ENCODE results near the gene CLK2. TPM values are rescaled to one million over a fixed set of nuclear protein-coding genes. Genes with fewer than 3 reads are reported as not detected.

CLK2 gene
- total and polyA plus RNA-seq, 2 experiments from 2014 or later = 27.2 to 54.6 TPM

DNA sequence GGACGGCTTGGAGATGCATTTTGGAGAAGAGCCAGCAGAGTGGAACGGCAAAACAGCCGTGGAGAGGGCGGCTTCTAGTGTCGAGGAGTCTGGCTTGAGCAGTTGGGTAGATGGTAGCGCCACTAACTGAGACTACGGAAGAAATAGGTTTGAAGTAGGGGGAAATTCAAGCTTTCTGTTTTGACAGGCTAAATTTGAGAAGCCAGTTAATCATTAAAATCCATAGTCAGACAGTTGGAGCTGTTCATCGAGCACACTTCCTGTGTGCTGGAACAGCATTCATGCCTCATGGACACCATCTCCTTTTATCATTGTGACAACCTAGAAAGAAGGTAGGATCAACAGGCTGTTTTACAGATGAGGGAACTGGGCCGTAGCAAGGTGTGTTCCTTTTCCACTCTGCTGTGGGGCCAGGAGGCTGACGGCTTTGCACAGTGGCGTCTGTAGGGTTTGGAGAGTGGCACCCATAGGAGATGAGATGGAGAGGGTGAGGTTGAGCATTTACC is 31.3 kb upstream of the CLK2 start:
- H3K4me2 ChIP-seq = no peak overlapping the region
- peaks cover 6% of the 10 kb centered on the region for H3K4me1 ChIP-seq (ENCODE audit: insufficient read depth)
- peaks cover 8% of the 10 kb centered on the region for H3K79me2 ChIP-seq (replicated peaks; ENCODE audit: insufficient read depth)
- no peaks in the 10 kb centered on the region for H3K27me3 ChIP-seq (ENCODE audit: insufficient read depth)
- H3K36me3 ChIP-seq (ENCODE audit: insufficient read depth) = no peaks in the 10 kb centered on the region
- Mint-ChIP-seq H3K9me3 (no peaks in the 10 kb centered on the region), H3K4me1 (peaks cover 12% of the 10 kb centered on the region), H3K4me3 (no peak overlapping the region), H3K27ac (no peak overlapping the region), H3K27me3 (ENCODE audit: insufficient read depth, low read depth, poor library complexity) (peaks cover 10% of the 10 kb centered on the region), H3K36me3 (ENCODE audit: low read depth) (peaks cover 3% of the 10 kb centered on the region; the same call in 1 of the 3 replicates)
- no peaks in the 10 kb centered on the region for H4K20me1 ChIP-seq (replicated peaks; ENCODE audit: insufficient read depth)
- H3K9me2 ChIP-seq (ENCODE audit: insufficient read depth) = no peaks in the 10 kb centered on the region
- ATAC-seq (no peak), DNase-seq (ENCODE audit: low spot score) (no peak)
- peaks cover 8% of the 10 kb centered on the region; the same call in 1 of the 2 replicates for H3F3A ChIP-seq (replicated peaks; ENCODE audit: low read depth)
- H2AFZ ChIP-seq = no peak overlapping the region
- H3K4me3 ChIP-seq = no peak overlapping the region
- no peak overlapping the region for H3K27ac ChIP-seq (ENCODE audit: low read depth)
- no peak for TF ChIP-seq STAT1 (IDR thresholded peaks at IDR 0.05; ENCODE audit: unreplicated experiment)
- no peak for TF ChIP-seq EZH2phosphoT487 (IDR thresholded peaks at IDR 0.05; ENCODE audit: unreplicated experiment)
- TF ChIP-seq, protein P1, sequence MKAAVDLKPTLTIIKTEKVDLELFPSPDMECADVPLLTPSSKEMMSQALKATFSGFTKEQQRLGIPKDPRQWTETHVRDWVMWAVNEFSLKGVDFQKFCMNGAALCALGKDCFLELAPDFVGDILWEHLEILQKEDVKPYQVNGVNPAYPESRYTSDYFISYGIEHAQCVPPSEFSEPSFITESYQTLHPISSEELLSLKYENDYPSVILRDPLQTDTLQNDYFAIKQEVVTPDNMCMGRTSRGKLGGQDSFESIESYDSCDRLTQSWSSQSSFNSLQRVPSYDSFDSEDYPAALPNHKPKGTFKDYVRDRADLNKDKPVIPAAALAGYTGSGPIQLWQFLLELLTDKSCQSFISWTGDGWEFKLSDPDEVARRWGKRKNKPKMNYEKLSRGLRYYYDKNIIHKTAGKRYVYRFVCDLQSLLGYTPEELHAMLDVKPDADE (IDR thresholded peaks at IDR 0.05) = no peak
- TF ChIP-seq, protein P2, sequence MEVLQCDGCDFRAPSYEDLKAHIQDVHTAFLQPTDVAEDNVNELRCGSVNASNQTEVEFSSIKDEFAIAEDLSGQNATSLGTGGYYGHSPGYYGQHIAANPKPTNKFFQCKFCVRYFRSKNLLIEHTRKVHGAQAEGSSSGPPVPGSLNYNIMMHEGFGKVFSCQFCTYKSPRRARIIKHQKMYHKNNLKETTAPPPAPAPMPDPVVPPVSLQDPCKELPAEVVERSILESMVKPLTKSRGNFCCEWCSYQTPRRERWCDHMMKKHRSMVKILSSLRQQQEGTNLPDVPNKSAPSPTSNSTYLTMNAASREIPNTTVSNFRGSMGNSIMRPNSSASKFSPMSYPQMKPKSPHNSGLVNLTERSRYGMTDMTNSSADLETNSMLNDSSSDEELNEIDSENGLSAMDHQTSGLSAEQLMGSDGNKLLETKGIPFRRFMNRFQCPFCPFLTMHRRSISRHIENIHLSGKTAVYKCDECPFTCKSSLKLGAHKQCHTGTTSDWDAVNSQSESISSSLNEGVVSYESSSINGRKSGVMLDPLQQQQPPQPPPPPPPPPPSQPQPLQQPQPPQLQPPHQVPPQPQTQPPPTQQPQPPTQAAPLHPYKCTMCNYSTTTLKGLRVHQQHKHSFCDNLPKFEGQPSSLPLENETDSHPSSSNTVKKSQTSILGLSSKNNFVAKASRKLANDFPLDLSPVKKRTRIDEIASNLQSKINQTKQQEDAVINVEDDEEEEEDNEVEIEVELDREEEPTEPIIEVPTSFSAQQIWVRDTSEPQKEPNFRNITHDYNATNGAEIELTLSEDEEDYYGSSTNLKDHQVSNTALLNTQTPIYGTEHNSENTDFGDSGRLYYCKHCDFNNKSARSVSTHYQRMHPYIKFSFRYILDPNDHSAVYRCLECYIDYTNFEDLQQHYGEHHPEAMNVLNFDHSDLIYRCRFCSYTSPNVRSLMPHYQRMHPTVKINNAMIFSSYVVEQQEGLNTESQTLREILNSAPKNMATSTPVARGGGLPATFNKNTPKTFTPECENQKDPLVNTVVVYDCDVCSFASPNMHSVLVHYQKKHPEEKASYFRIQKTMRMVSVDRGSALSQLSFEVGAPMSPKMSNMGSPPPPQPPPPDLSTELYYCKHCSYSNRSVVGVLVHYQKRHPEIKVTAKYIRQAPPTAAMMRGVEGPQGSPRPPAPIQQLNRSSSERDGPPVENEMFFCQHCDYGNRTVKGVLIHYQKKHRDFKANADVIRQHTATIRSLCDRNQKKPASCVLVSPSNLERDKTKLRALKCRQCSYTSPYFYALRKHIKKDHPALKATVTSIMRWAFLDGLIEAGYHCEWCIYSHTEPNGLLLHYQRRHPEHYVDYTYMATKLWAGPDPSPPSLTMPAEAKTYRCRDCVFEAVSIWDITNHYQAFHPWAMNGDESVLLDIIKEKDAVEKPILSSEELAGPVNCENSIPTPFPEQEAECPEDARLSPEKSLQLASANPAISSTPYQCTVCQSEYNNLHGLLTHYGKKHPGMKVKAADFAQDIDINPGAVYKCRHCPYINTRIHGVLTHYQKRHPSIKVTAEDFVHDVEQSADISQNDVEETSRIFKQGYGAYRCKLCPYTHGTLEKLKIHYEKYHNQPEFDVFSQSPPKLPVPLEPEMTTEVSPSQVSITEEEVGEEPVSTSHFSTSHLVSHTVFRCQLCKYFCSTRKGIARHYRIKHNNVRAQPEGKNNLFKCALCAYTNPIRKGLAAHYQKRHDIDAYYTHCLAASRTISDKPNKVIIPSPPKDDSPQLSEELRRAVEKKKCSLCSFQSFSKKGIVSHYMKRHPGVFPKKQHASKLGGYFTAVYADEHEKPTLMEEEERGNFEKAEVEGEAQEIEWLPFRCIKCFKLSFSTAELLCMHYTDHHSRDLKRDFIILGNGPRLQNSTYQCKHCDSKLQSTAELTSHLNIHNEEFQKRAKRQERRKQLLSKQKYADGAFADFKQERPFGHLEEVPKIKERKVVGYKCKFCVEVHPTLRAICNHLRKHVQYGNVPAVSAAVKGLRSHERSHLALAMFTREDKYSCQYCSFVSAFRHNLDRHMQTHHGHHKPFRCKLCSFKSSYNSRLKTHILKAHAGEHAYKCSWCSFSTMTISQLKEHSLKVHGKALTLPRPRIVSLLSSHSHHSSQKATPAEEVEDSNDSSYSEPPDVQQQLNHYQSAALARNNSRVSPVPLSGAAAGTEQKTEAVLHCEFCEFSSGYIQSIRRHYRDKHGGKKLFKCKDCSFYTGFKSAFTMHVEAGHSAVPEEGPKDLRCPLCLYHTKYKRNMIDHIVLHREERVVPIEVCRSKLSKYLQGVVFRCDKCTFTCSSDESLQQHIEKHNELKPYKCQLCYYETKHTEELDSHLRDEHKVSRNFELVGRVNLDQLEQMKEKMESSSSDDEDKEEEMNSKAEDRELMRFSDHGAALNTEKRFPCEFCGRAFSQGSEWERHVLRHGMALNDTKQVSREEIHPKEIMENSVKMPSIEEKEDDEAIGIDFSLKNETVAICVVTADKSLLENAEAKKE (CRISPR knock-in tag; IDR thresholded peaks at IDR 0.05) = no peak
- TF ChIP-seq ZNF114 (CRISPR knock-in tag; IDR thresholded peaks at IDR 0.05) = no peak
- no peak for TF ChIP-seq CREB1 (CRISPR knock-in tag; IDR thresholded peaks at IDR 0.05; ENCODE audit: low read depth)
- no peak for TF ChIP-seq JUNB (IDR thresholded peaks at IDR 0.05; ENCODE audit: unreplicated experiment)
- TF ChIP-seq, protein P3, sequence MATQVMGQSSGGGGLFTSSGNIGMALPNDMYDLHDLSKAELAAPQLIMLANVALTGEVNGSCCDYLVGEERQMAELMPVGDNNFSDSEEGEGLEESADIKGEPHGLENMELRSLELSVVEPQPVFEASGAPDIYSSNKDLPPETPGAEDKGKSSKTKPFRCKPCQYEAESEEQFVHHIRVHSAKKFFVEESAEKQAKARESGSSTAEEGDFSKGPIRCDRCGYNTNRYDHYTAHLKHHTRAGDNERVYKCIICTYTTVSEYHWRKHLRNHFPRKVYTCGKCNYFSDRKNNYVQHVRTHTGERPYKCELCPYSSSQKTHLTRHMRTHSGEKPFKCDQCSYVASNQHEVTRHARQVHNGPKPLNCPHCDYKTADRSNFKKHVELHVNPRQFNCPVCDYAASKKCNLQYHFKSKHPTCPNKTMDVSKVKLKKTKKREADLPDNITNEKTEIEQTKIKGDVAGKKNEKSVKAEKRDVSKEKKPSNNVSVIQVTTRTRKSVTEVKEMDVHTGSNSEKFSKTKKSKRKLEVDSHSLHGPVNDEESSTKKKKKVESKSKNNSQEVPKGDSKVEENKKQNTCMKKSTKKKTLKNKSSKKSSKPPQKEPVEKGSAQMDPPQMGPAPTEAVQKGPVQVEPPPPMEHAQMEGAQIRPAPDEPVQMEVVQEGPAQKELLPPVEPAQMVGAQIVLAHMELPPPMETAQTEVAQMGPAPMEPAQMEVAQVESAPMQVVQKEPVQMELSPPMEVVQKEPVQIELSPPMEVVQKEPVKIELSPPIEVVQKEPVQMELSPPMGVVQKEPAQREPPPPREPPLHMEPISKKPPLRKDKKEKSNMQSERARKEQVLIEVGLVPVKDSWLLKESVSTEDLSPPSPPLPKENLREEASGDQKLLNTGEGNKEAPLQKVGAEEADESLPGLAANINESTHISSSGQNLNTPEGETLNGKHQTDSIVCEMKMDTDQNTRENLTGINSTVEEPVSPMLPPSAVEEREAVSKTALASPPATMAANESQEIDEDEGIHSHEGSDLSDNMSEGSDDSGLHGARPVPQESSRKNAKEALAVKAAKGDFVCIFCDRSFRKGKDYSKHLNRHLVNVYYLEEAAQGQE (IDR thresholded peaks at IDR 0.05; ENCODE audit: unreplicated experiment) = no peak
- no peak for TF ChIP-seq ZNF331 (CRISPR knock-in tag; IDR thresholded peaks at IDR 0.05; ENCODE audit: low read depth)
- no peak for TF ChIP-seq POLR2AphosphoS5 (IDR thresholded peaks at IDR 0.05; ENCODE audit: low read depth)
- no peak for TF ChIP-seq EZH2 (IDR thresholded peaks at IDR 0.05; ENCODE audit: low read depth, unreplicated experiment)
- no peak for TF ChIP-seq NANOG (IDR thresholded peaks at IDR 0.05; ENCODE audit: borderline replicate concordance)
- TF ChIP-seq, protein P4, sequence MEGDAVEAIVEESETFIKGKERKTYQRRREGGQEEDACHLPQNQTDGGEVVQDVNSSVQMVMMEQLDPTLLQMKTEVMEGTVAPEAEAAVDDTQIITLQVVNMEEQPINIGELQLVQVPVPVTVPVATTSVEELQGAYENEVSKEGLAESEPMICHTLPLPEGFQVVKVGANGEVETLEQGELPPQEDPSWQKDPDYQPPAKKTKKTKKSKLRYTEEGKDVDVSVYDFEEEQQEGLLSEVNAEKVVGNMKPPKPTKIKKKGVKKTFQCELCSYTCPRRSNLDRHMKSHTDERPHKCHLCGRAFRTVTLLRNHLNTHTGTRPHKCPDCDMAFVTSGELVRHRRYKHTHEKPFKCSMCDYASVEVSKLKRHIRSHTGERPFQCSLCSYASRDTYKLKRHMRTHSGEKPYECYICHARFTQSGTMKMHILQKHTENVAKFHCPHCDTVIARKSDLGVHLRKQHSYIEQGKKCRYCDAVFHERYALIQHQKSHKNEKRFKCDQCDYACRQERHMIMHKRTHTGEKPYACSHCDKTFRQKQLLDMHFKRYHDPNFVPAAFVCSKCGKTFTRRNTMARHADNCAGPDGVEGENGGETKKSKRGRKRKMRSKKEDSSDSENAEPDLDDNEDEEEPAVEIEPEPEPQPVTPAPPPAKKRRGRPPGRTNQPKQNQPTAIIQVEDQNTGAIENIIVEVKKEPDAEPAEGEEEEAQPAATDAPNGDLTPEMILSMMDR (conservative IDR thresholded peaks at IDR 0.05; ENCODE audit: low read depth in 2 of 2) = no peak
